GM12878 (cell line): ENCODE results near the gene ELANE. TPM values are rescaled to one million over a fixed set of nuclear protein-coding genes. Genes with fewer than 3 reads are reported as not detected.

Experiments used
- ATAC-seq: fragments of 200-7000 bp; cut with Tn5 transposase; 3 replicates; pipeline ENCODE4 v1.9.1; 2020; ENCODE audit warnings: mild to moderate bottlenecking, moderate library complexity
- BruUV-seq: library from RNA; stranded (reverse); fragments of 400-500 nt; replicated peaks from 2 replicates; lab custom pipeline; 2021; lab: Mats Ljungman, UMichigan
- CTCF ChIA-PET: fragments of 300-600 bp; sonication (Branson Sonifier 250); formaldehyde crosslinking; extraction: SDS; loops from one replicate; lab custom pipeline; 2021; ENCODE audit warnings: inconsistent platforms; lab: Yijun Ruan, JAX
- POLR2A ChIA-PET: fragments of 350-600 bp; formaldehyde crosslinking; extraction: SDS; loops from one replicate; lab custom pipeline; 2021; ENCODE audit warnings: inconsistent platforms; lab: Charles Lee
- RAD21 ChIA-PET: fragments of 300-600 bp; sonication (Branson Sonifier 250); formaldehyde crosslinking; loops from one replicate; lab custom pipeline; 2023; ENCODE audit warnings: antibody characterized with exemption; ENCODE audit not compliant: unreplicated experiment; lab: Charles Lee
- SMC1A ChIA-PET: fragments of 300-600 bp; sonication (Branson Sonifier 250); formaldehyde crosslinking; loops from one replicate; lab custom pipeline; 2023; ENCODE audit not compliant: unreplicated experiment, uncharacterized antibody; lab: Charles Lee
- DNase-seq: peaks from one replicate; pipeline ENCODE4 v3.0.0-alpha.2; 2011; ENCODE audit warnings: low read depth, low spot score
- FAIRE-seq: peaks from 3 replicates; lab custom pipeline; 2011; peaks lifted over from hg19 to GRCh38; lab: Jason Lieb, UNC
- H2AFZ ChIP-seq: 2 replicates; pipeline ENCODE4 v1.6.0; 2011; ENCODE audit warnings: low read depth, low read length, control low read depth; ENCODE audit not compliant: control insufficient read depth
- H3K27ac ChIP-seq: 2 replicates; pipeline ENCODE4 v1.5.1; 2011; ENCODE audit warnings: control low read depth; ENCODE audit not compliant: control insufficient read depth, insufficient read depth
- H3K27me3 ChIP-seq, 2 experiments: replicated peaks in 1 of 2; 2 replicates each; pipeline versions ENCODE4 v1.6.0 to v1.6.1; 2011; ENCODE audit warnings: low read length in 1 of 2; ENCODE audit not compliant: control insufficient read depth in 2 of 2, insufficient read depth in 2 of 2
- H3K36me3 ChIP-seq, 2 experiments: 2 replicates each; pipeline ENCODE4 v1.5.1; 2011; ENCODE audit warnings: low read length in 1 of 2; ENCODE audit not compliant: control insufficient read depth in 2 of 2, insufficient read depth in 2 of 2
- H3K4me1 ChIP-seq: 2 replicates; pipeline ENCODE4 v1.6.1; 2011; ENCODE audit warnings: mild to moderate bottlenecking, low read length, moderate library complexity, mixed read lengths; ENCODE audit not compliant: control insufficient read depth, insufficient read depth
- H3K4me2 ChIP-seq: 2 replicates; pipeline ENCODE4 v1.6.0; 2011; ENCODE audit warnings: control low read depth; ENCODE audit not compliant: control insufficient read depth, insufficient read depth
- H3K4me3 ChIP-seq: fragments of 200-600 bp; sonication (generic); 2 replicates; pipeline ENCODE4 v1.5.1; 2016
- H3K79me2 ChIP-seq: 2 replicates; pipeline ENCODE4 v1.6.0; 2011; ENCODE audit warnings: low read length; ENCODE audit not compliant: control insufficient read depth, insufficient read depth
- H3K9ac ChIP-seq: 2 replicates; pipeline ENCODE4 v1.8.0; 2011; ENCODE audit warnings: low read length, control low read depth, mixed read lengths; ENCODE audit not compliant: control insufficient read depth, insufficient read depth
- H3K9me3 ChIP-seq: replicated peaks from 3 replicates; pipeline ENCODE4 v1.5.1; 2011; ENCODE audit warnings: mild to moderate bottlenecking, low read length; ENCODE audit not compliant: control insufficient read depth, insufficient read depth
- H4K20me1 ChIP-seq: 2 replicates; pipeline ENCODE4 v1.6.0; 2011; ENCODE audit not compliant: control insufficient read depth, insufficient read depth
- MYB ChIP-seq: fragments of 150-350 bp; IDR thresholded peaks from 2 replicates; pipeline ENCODE4 v1.6.1; 2014; ENCODE audit warnings: mild to moderate bottlenecking, low read depth, low read length, borderline replicate concordance
- POLR2A ChIP-seq: IDR thresholded peaks from 2 replicates; pipeline ENCODE4 v1.6.1; 2011; ENCODE audit warnings: low read depth, mild to moderate bottlenecking, low read length
- SREBF1 ChIP-seq: IDR thresholded peaks from 2 replicates; pipeline ENCODE4 v1.6.1; 2012; ENCODE audit warnings: mild to moderate bottlenecking, low read length
- WGBS: methylation state at CpG from one replicate; pipeline ENCODE4 v1.1.6; 2016; ENCODE audit warnings: low lambda C conversion rate; ENCODE audit not compliant: insufficient replicate concordance, insufficient coverage; ENCODE audit errors: missing lambda C conversion rate; 5-methylcytosine and 5-hydroxymethylcytosine counted together
- in situ Hi-C: fragments of 300-500 bp; cut with MboI; formaldehyde crosslinking; loops from 9 replicates; pipeline ENCODE4 v1.14.3; 2018; ENCODE audit warnings: mixed read lengths
- intact Hi-C: fragments of 100-400 bp; cut with micrococcal nuclease; formaldehyde crosslinking; loops from one replicate; pipeline ENCODE4 v1.14.2; 2022; ENCODE audit not compliant: unreplicated experiment
- polyA plus RNA-seq, 11 experiments: library from polyadenylated mRNA; depleted of rRNA in 4 of 11; unstranded in 6 of 11; stranded (reverse) in 5 of 11; fragments of >200 nt; fragmentation: Nextera tagmentation in 4 of 11; fragmentation: Illumina TruSeq in 1 of 11; extraction: Ambion mirVana in 4 of 11; extraction: Trizol in 1 of 11; gene quantifications; 1 replicate in 1 of 11; 2 replicates in 10 of 11; pipeline versions ENCODE4 v1.2.1 to v1.2.3, GENCODE V29; 2011 to 2016; ENCODE audit warnings: inconsistent platforms in 2 of 11, missing spikeins in 2 of 11, low read depth in 1 of 11
- total RNA-seq, 4 experiments: library from RNA; depleted of rRNA in 3 of 4; stranded (reverse); fragments of >200 nt in 3 of 4; fragmentation: Illumina TruSeq in 1 of 4; extraction: Trizol in 1 of 4; gene quantifications; 2 replicates each; pipeline versions ENCODE4 v1.2.1 to v1.2.3, GENCODE V29; 2013 to 2021

Gene ELANE
- total and polyA plus RNA-seq, 10 of the 15 experiments (the other 5 are each of a cell fraction or from before 2014, with no cell fraction given), result not detected

DNA sequence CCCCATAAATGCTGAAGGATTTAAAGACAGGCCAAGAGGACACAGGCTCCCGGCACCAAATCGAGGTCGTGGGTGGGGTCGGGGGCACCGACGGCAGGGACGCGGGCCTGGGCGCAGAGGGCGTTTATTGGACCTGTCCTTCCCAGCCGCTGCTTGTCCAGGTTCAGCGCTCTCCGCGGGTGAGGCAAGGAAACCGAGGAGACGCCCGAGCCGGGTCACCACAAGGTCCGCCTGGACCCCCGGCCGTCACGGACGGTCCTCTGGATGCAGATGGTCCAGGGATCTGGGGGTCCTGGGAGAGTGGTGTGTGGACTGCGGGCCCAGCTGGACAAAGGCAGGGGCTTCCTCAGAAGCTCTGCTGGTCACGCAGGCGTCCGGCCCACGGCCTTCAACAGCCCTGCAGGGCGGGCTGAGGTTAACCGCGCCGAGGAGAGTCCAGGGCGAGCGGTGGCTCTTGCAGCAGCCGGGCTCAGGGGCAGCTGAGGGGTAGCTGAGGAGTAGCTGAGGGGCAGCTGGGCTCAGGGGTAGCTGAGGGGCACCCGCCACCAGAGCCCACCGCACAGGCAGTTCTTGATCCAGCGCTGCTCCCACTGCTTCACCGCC is 15.9 kb downstream of the ELANE start (continued):
- TF ChIP-seq SREBF1, result no peak

DNA sequence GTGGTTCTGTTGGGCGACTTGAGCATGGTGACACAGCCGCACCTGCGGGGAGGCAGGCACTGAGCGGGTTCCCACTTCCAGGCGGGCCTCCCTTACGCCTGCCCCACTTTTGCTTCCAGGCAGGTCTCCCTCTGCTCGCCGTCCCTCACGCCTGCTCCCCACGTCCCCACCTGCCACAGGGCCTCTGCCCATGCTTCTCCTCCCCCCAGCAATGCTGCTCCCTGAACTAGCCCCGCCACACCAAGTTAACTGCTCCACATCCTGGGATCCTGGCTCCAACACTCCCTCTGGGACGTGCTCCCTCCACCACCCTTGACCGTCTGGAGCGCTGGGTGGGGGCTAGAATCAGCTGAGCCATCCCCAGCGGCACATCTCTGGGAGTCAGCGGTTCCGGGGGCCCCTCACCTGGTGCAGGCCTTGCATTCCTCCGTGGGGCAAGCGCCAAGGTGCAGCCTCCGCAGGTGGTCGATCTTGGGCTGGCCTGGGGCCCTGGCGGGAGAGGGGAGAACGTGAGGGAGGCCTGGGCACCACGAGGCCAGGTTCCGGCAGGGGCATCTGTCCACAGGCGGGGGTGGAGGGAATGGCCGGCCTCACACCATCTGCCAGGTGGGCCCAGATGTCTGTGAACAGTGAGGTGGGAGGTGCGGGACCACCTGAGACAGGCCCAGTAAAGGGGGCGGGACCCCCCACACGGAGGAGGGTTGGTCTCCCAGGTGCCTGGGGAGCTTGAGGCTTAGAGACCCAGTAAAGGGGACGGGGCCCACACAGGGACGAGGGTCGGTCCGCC is 16.5 kb downstream of the ELANE start:
- SMC1A ChIA-PET, result no interaction called here
- H3K9ac ChIP-seq, result no peak overlapping the region
- no peak overlapping the region for H3K27ac ChIP-seq
- WGBS, result 93% methylated on average over 26 of the region's 34 CpGs
- POLR2A ChIA-PET, result no interaction called here
- H3K4me2 ChIP-seq, result no peak overlapping the region
- DNase-seq, result no peak
- H4K20me1 ChIP-seq, result no peaks in the 10 kb centered on the region
- no peak overlapping the region for H2AFZ ChIP-seq
- no peaks in the 10 kb centered on the region for H3K9me3 ChIP-seq
- in situ Hi-C loops, result no loop called here
- no peak for ATAC-seq
- no peaks in the 10 kb centered on the region for H3K79me2 ChIP-seq
- no TSS peak for BruUV-seq
- H3K4me3 ChIP-seq, result no peak overlapping the region
- RAD21 ChIA-PET, result no interaction called here
- no peaks in the 10 kb centered on the region for H3K27me3 ChIP-seq
- peak; percentile 14; the same call in 1 of the 2 replicates for TF ChIP-seq POLR2A
- no peak for TF ChIP-seq MYB
- TF ChIP-seq, all 136 proteins: peak for 1
- intact Hi-C loops, result no loop called here
- no peak for FAIRE-seq
- Histone ChIP-seq H3K4me1 (no peaks in the 10 kb centered on the region), H3K36me3 (no peaks in the 10 kb centered on the region; a peak in 1 of 4 replicates)
- CTCF ChIA-PET, result no interaction called here
